GM21786 (cell line): ENCODE measurements around the gene KNDC1.
"Not testable (repeated sequence)": the region's sequence is repeated elsewhere in the genome, so short reads cannot be mapped to it uniquely, and the experiment has no call there.

Experiments
- ATAC-seq: cut with Tn5 transposase; IDR thresholded peaks from one replicate; pipeline ENCODE4 v1.9.1; 2021; ENCODE audit not compliant: unreplicated experiment

The KNDC1 gene

GRCh38 chr10:133124357-133125211 is 35.4 kb upstream of the KNDC1 start:
- ATAC-seq: no peak

- ATAC-seq: no peak
Observed at GRCh38 chr10:133125901-133126300, 34.1 kb upstream of the KNDC1 start.

- ATAC-seq: no peak
Observed at GRCh38 chr10:133126431-133127290, 33.4 kb upstream of the KNDC1 start.

GRCh38 chr10:133127291-133128125 is 32.5 kb upstream of the KNDC1 start:
- no peak for ATAC-seq

GRCh38 chr10:133128126-133129070 is 31.6 kb upstream of the KNDC1 start:
- ATAC-seq: no peak

- ATAC-seq: no peak
Observed at GRCh38 chr10:133129071-133129858, 30.8 kb upstream of the KNDC1 start.

GRCh38 chr10:133129859-133130495 is 30.0 kb upstream of the KNDC1 start:
- ATAC-seq: no peak

GRCh38 chr10:133130602-133131001 is 29.4 kb upstream of the KNDC1 start:
- no peak for ATAC-seq

GRCh38 chr10:133131053-133131452 is 29.0 kb upstream of the KNDC1 start:
- ATAC-seq: no peak

GRCh38 chr10:133131734-133132472 is 28.1 kb upstream of the KNDC1 start:
- ATAC-seq: no peak

- no peak for ATAC-seq
Observed at GRCh38 chr10:133132473-133133291, 27.3 kb upstream of the KNDC1 start.

GRCh38 chr10:133133471-133134231 is 26.4 kb upstream of the KNDC1 start:
- ATAC-seq: no peak

- no peak for ATAC-seq
Observed at GRCh38 chr10:133134411-133135115, 25.5 kb upstream of the KNDC1 start.

- ATAC-seq: no peak
Observed at GRCh38 chr10:133135116-133135465, 24.9 kb upstream of the KNDC1 start.

- not testable (repeated sequence) for ATAC-seq
Observed at GRCh38 chr10:133137486-133138145, 22.4 kb upstream of the KNDC1 start.
